Measurements from ENCODE around the gene GRAMD4. TPM values are rescaled to one million over a fixed set of nuclear protein-coding genes. Genes with fewer than 3 reads are reported as not detected.

Gene GRAMD4
- total RNA-seq, 5 donors from 2014 or later (not counting 1 experiment from before 2014, with no cell fraction given), result 8.8 to 24.3 (median 22.9) TPM

DNA sequence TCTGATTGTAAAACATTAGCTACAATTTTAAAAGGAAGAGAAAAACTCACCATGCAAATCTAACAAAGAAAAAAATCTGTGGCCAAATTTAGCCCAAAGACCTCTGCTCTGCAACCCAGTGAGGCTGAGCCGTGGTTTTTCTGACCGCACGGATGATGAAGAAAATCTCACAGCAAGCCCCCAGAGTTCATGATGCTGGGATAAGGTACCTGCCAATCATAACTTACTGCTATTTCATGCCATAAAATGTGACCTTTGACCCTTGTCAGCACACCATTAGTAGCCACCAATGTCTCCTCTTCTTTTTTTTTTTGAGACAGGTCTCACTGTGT is 106.8 kb downstream of the GRAMD4 start:
- CTCF ChIA-PET, result interaction anchor here in 1 of 2 donors (0.6 kb wide), 1 partner anchor 103 kb away, joined by 3 read pairs; no protein-coding TSS in a partner anchor
- no peak for ATAC-seq (replicated peaks in 1 of 4)
- Histone ChIP-seq H3K4me1 (ENCODE audit: control insufficient read depth in 1 of 2, extremely low read depth in 1 of 2, insufficient read depth in 2 of 2, low read length in 2 of 2) (peaks cover 5 to 47% of the 10 kb centered on the region in 2 experiments), H3K36me3 (ENCODE audit: control insufficient read depth in 2 of 2, extremely low read depth in 1 of 2, insufficient read depth in 1 of 2, low read length in 1 of 2) (peaks cover 19 to 55% of the 10 kb centered on the region in 2 donors), H3K27me3 (replicated peaks in 1 of 2; ENCODE audit: control insufficient read depth in 2 of 2, extremely low read depth in 1 of 2, insufficient read depth in 2 of 2, low read length in 1 of 2) (no peaks in the 10 kb centered on the region), H3K4me3 (ENCODE audit: control insufficient read depth in 1 of 2, extremely low read depth in 1 of 2, low read length in 1 of 2) (no peak overlapping the region), H3K9me3 (no peaks in the 10 kb centered on the region), H3K27ac (ENCODE audit: low read length) (no peak overlapping the region)
- WGBS (ENCODE audit: insufficient coverage), result 93% methylated on average over 3 of the region's 3 CpGs
- Mint-ChIP-seq H3K27me3 (no peaks in the 10 kb centered on the region), H3K4me1 (peaks cover 44 to 67% (median 65%) of the 10 kb centered on the region in 3 donors), H3K27ac (no peak overlapping the region), H3K9me3 (no peaks in the 10 kb centered on the region), H3K4me3 (no peak overlapping the region), H3K36me3 (peaks cover 27% of the 10 kb centered on the region)
- POLR2A ChIA-PET, result interaction anchor here in 1 of 2 donors (0.6 kb wide), 1 partner anchor 36 kb away, joined by 3 read pairs; no protein-coding TSS in a partner anchor
- DNase-seq, result no peak

DNA sequence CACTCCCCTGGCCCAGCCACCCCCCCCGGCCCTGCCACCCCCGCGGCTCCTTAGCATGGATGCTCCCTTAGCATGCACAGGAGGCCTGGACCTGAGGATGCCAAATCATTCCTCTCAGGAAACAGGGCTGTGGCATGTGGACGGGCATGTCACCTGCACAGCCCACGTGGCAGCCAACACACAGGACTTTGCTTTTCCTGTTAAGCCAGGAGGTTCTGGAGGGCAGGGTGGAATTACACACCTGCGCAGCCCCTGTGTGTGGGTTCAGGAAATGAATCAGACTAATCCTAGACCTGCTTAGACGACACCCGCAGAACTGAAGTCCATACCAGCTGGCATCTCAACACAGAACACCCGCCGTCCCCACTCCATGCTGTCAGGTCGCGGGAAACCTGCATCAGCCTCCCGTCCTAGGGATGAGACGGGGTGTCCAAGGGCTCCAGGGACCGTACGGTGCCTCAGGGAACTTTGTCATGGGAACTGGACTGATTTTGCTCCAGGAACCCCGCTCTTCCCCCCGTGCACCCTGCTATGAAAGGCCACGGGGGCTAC is 107.7 kb downstream of the GRAMD4 start:
- Mint-ChIP-seq H3K36me3 (peaks cover 31% of the 10 kb centered on the region), H3K27ac (no peak overlapping the region), H3K9me3 (no peaks in the 10 kb centered on the region), H3K4me3 (no peak overlapping the region), H3K4me1 (peaks cover 41 to 72% (median 69%) of the 10 kb centered on the region in 3 donors), H3K27me3 (no peaks in the 10 kb centered on the region)
- Histone ChIP-seq H3K27me3 (replicated peaks in 1 of 2; ENCODE audit: control insufficient read depth in 2 of 2, extremely low read depth in 1 of 2, insufficient read depth in 2 of 2, low read length in 1 of 2) (no peaks in the 10 kb centered on the region), H3K4me3 (ENCODE audit: control insufficient read depth in 1 of 2, extremely low read depth in 1 of 2, low read length in 1 of 2) (no peak overlapping the region), H3K4me1 (ENCODE audit: control insufficient read depth in 1 of 2, extremely low read depth in 1 of 2, insufficient read depth in 2 of 2, low read length in 2 of 2) (peaks cover 8 to 55% of the 10 kb centered on the region in 2 experiments), H3K36me3 (ENCODE audit: control insufficient read depth in 2 of 2, extremely low read depth in 1 of 2, insufficient read depth in 1 of 2, low read length in 1 of 2) (peaks cover 19 to 51% of the 10 kb centered on the region in 2 donors), H3K9me3 (no peaks in the 10 kb centered on the region), H3K27ac (ENCODE audit: low read length) (no peak overlapping the region)
- POLR2A ChIA-PET, result no interaction called here
- ATAC-seq (replicated peaks in 1 of 4) (no peak), DNase-seq (no peak)
- WGBS (ENCODE audit: insufficient coverage), result 83% methylated on average over 16 of the region's 19 CpGs
- CTCF ChIA-PET, result no interaction called here

DNA sequence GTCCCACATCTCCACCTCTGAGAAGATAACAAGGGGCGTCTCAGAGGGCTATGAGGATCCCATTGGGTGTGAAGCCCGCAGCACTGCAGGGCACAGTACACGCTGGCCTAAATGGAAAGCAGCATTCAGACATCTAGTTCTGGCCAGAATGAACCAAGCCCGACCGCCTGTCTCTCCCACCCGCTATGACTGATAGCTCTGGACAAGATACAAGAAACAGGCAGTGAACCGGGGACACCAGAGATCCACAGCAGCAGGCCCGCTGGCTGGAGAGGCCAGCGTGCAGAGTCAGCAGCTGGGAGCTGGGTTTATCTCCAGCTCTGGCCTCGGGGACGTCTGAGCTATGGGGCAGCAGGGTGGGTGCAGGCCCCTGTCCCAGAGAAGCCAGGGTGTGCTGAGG is 108.3 kb downstream of the GRAMD4 start:
- Mint-ChIP-seq H3K36me3 (peaks cover 31% of the 10 kb centered on the region), H3K9me3 (no peaks in the 10 kb centered on the region), H3K4me3 (no peak overlapping the region), H3K27ac (no peak overlapping the region), H3K4me1 (peaks cover 40 to 69% (median 68%) of the 10 kb centered on the region in 3 donors), H3K27me3 (no peaks in the 10 kb centered on the region)
- Histone ChIP-seq H3K4me1 (ENCODE audit: control insufficient read depth in 1 of 2, extremely low read depth in 1 of 2, insufficient read depth in 2 of 2, low read length in 2 of 2) (peaks cover 8 to 60% of the 10 kb centered on the region in 2 experiments), H3K27ac (ENCODE audit: low read length) (no peak overlapping the region), H3K4me3 (ENCODE audit: control insufficient read depth in 1 of 2, extremely low read depth in 1 of 2, low read length in 1 of 2) (no peak overlapping the region), H3K9me3 (no peaks in the 10 kb centered on the region), H3K36me3 (ENCODE audit: control insufficient read depth in 2 of 2, extremely low read depth in 1 of 2, insufficient read depth in 1 of 2, low read length in 1 of 2) (peaks cover 19 to 47% of the 10 kb centered on the region in 2 donors), H3K27me3 (replicated peaks in 1 of 2; ENCODE audit: control insufficient read depth in 2 of 2, extremely low read depth in 1 of 2, insufficient read depth in 2 of 2, low read length in 1 of 2) (no peaks in the 10 kb centered on the region)
- CTCF ChIA-PET, result interaction anchor here in 1 of 2 donors (0.6 kb wide), 1 partner anchor 75 kb away, joined by 9 read pairs; no protein-coding TSS in a partner anchor
- no peak for DNase-seq
- no peak for ATAC-seq (replicated peaks in 1 of 4)
- WGBS (ENCODE audit: insufficient coverage), result 95% methylated on average over 11 of the region's 11 CpGs
- POLR2A ChIA-PET, result no interaction called here

Other genes with a start within 250 kb of the GRAMD4 start
- 1 to 10 TPM; 1.1 to 2.7 (median 1.6) TPM for gene CELSR1, start 82.8 kb upstream of the GRAMD4 start, total RNA-seq
- 100 to 1,000 TPM in 3 of 5 donors, 10 to 100 TPM in 2; 77.4 to 155 (median 125) TPM for gene CERK, start 117.9 kb downstream of the GRAMD4 start, total RNA-seq
- 10 to 100 TPM; 38.3 to 67.8 (median 57.7) TPM for gene TBC1D22A, start 142.3 kb downstream of the GRAMD4 start, total RNA-seq

Measured in T-cell (primary cell).